Measurements from ENCODE around the gene ARHGEF39. TPM values are rescaled to one million over a fixed set of nuclear protein-coding genes. Genes with fewer than 3 reads are reported as not detected.
A peak's percentile ranks its signal among the peaks of the same experiment; 100 is the strongest.

Gene ARHGEF39
- total and polyA plus RNA-seq, 2 donors from 2014 or later: 0.17 to 0.72 TPM

- intact Hi-C loops (cut with DNase I): no loop called here
- peaks cover 0 to 10% (median 3%) of the 10 kb centered on the region in 3 donors for H3K36me3 ChIP-seq (ENCODE audit: control insufficient read depth in 2 of 3, insufficient read depth in 3 of 3, low read length in 3 of 3)
- peak overlapping the region; percentile 57 to 86 (median 73) for H3K4me3 ChIP-seq (ENCODE audit: low read length in 3 of 3)
- peak overlapping the region; percentile 65 to 97 (median 74) for H3K9ac ChIP-seq (ENCODE audit: low read length in 3 of 3)
- no peaks in the 10 kb centered on the region for H3K27me3 ChIP-seq (ENCODE audit: control insufficient read depth, insufficient read depth, low read length)
- TF ChIP-seq CTCF (IDR thresholded peaks at IDR 0.05; ENCODE audit: borderline replicate concordance, extremely low read depth, insufficient read depth): no peak
- DNase-seq: peak in 2 of 5 donors; percentile 59 to 69
- FAIRE-seq: no peak
- no peaks in the 10 kb centered on the region for H3K9me3 ChIP-seq (ENCODE audit: control insufficient read depth in 2 of 3, insufficient read depth in 1 of 3, low read length in 3 of 3)
- peaks cover 0 to 10% (median 9%) of the 10 kb centered on the region in 3 donors for H3K4me1 ChIP-seq (ENCODE audit: control insufficient read depth in 2 of 3, insufficient read depth in 2 of 3, low read depth in 1 of 3, low read length in 3 of 3)
- H3K27ac ChIP-seq (ENCODE audit: low read depth in 2 of 2, low read length in 2 of 2): peak overlapping the region; percentile 99 to 100
Observed at GRCh38 chr9:35656831-35657545, 8.0 kb downstream of the ARHGEF39 start.

GRCh38 chr9:35656348-35656747 lies 8.6 kb downstream of the ARHGEF39 start:
- TF ChIP-seq CTCF (IDR thresholded peaks at IDR 0.05; ENCODE audit: borderline replicate concordance, extremely low read depth, insufficient read depth): no peak
- DNase-seq: peak in 2 of 5 donors; percentile 52 to 60
- Histone ChIP-seq H3K27ac (ENCODE audit: low read depth in 2 of 2, low read length in 2 of 2) (no peak overlapping the region), H3K4me3 (ENCODE audit: low read length in 3 of 3) (no peak overlapping the region), H3K9me3 (ENCODE audit: control insufficient read depth in 2 of 3, insufficient read depth in 1 of 3, low read length in 3 of 3) (no peaks in the 10 kb centered on the region), H3K27me3 (ENCODE audit: control insufficient read depth, insufficient read depth, low read length) (no peaks in the 10 kb centered on the region), H3K36me3 (ENCODE audit: control insufficient read depth in 2 of 3, insufficient read depth in 3 of 3, low read length in 3 of 3) (peaks cover 0 to 10% (median 3%) of the 10 kb centered on the region in 3 donors), H3K4me1 (ENCODE audit: control insufficient read depth in 2 of 3, insufficient read depth in 2 of 3, low read depth in 1 of 3, low read length in 3 of 3) (peaks cover 0 to 10% (median 9%) of the 10 kb centered on the region in 3 donors), H3K9ac (ENCODE audit: low read length in 3 of 3) (no peak overlapping the region)
- intact Hi-C loops (cut with DNase I): no loop called here
- FAIRE-seq: no peak

GRCh38 chr9:35653611-35654010 lies 11.4 kb downstream of the ARHGEF39 start:
- no peaks in the 10 kb centered on the region for H3K9me3 ChIP-seq (ENCODE audit: control insufficient read depth in 2 of 3, insufficient read depth in 1 of 3, low read length in 3 of 3)
- peaks cover 0 to 4% (median 4%) of the 10 kb centered on the region in 3 donors for H3K4me1 ChIP-seq (ENCODE audit: control insufficient read depth in 2 of 3, insufficient read depth in 2 of 3, low read depth in 1 of 3, low read length in 3 of 3)
- DNase-seq (peak in 1 of 5 donors; percentile 2), FAIRE-seq (no peak)
- no peaks in the 10 kb centered on the region for H3K36me3 ChIP-seq (ENCODE audit: control insufficient read depth in 2 of 3, insufficient read depth in 3 of 3, low read length in 3 of 3)
- intact Hi-C loops (cut with DNase I): no loop called here
- H3K4me3 ChIP-seq (ENCODE audit: low read length in 3 of 3): no peak overlapping the region
- H3K9ac ChIP-seq (ENCODE audit: low read length in 3 of 3): no peak overlapping the region
- H3K27ac ChIP-seq (ENCODE audit: low read depth in 2 of 2, low read length in 2 of 2): no peak overlapping the region
- no peaks in the 10 kb centered on the region for H3K27me3 ChIP-seq (ENCODE audit: control insufficient read depth, insufficient read depth, low read length)
- TF ChIP-seq CTCF (IDR thresholded peaks at IDR 0.05; ENCODE audit: borderline replicate concordance, extremely low read depth, insufficient read depth): no peak
